GM18517 (cell line): ENCODE data around the gene CYB5R3.

Source experiments
- ATAC-seq: cut with Tn5 transposase; IDR thresholded peaks from one replicate; pipeline ENCODE4 v1.9.1; 2021; ENCODE audit warnings: mild to moderate bottlenecking, moderate library complexity; ENCODE audit not compliant: unreplicated experiment

CYB5R3 gene

GRCh38 chr22:42649246-42650099 lies at the start of gene CYB5R3:
TSS of gene CYB5R3 (minus strand) at chr22:42649392. CDS start at chr22:42649315, 77 bp downstream.
- ATAC-seq, result peak; percentile 58

GRCh38 chr22:42697542-42698013 lies 48.4 kb upstream of the CYB5R3 start:
- no peak for ATAC-seq

GRCh38 chr22:42696331-42696967 lies 47.3 kb upstream of the CYB5R3 start:
- no peak for ATAC-seq

GRCh38 chr22:42695294-42695693 lies 46.1 kb upstream of the CYB5R3 start:
- no peak for ATAC-seq

- ATAC-seq, result no peak
Measured at GRCh38 chr22:42693763-42694683, 44.8 kb upstream of the CYB5R3 start.

- no peak for ATAC-seq
Measured at GRCh38 chr22:42693055-42693762, 44.0 kb upstream of the CYB5R3 start.

GRCh38 chr22:42692239-42693054 lies 43.3 kb upstream of the CYB5R3 start:
- no peak for ATAC-seq

- ATAC-seq, result no peak
Measured at GRCh38 chr22:42691440-42691839, 42.2 kb upstream of the CYB5R3 start.

- ATAC-seq, result no peak
Measured at GRCh38 chr22:42688241-42689211, 39.3 kb upstream of the CYB5R3 start.

- ATAC-seq, result no peak
Measured at GRCh38 chr22:42686756-42687491, 37.7 kb upstream of the CYB5R3 start.

GRCh38 chr22:42685941-42686653 lies 36.9 kb upstream of the CYB5R3 start:
- no peak for ATAC-seq

GRCh38 chr22:42684462-42685195 lies 35.4 kb upstream of the CYB5R3 start:
- no peak for ATAC-seq

GRCh38 chr22:42683578-42684283 lies 34.5 kb upstream of the CYB5R3 start:
- ATAC-seq, result no peak

- ATAC-seq, result no peak
Measured at GRCh38 chr22:42682113-42682851, 33.1 kb upstream of the CYB5R3 start.

- no peak for ATAC-seq
Measured at GRCh38 chr22:42680648-42681047, 31.5 kb upstream of the CYB5R3 start.
